HepG2 (cell line): ENCODE results near the gene CD300LG. TPM values are rescaled to one million over a fixed set of nuclear protein-coding genes. Genes with fewer than 3 reads are reported as not detected.

Experiments used
- ATRX ChIP-seq: sonication (generic); formaldehyde crosslinking; IDR thresholded peaks from 2 replicates; pipeline ENCODE4 v1.4.0; 2020; ENCODE audit warnings: missing genetic modification reagents, borderline replicate concordance
- DBP ChIP-seq: sonication (generic); formaldehyde crosslinking; IDR thresholded peaks from 2 replicates; pipeline ENCODE4 v1.4.0; 2020; ENCODE audit warnings: missing genetic modification reagents; ENCODE audit errors: not compliant biosample characterization
- MXI1 ChIP-seq: IDR thresholded peaks from 3 replicates; pipeline ENCODE4 v1.6.1; 2012; ENCODE audit warnings: low read depth, low read length, inconsistent platforms, borderline replicate concordance
- NFYB ChIP-seq: sonication (generic); formaldehyde crosslinking; IDR thresholded peaks from 2 replicates; pipeline ENCODE4 v1.4.0; 2020; ENCODE audit warnings: missing genetic modification reagents
- NR2F1 ChIP-seq, 2 experiments: fragments of 450-650 bp in 1 of 2; formaldehyde crosslinking in 1 of 2; IDR thresholded peaks; 2 replicates each; pipeline versions ENCODE4 v1.5.0 to v1.6.1; 2016 to 2020; ENCODE audit warnings: mild to moderate bottlenecking in 1 of 2, missing compliant biosample characterization in 1 of 2, missing genetic modification reagents in 1 of 2, moderate library complexity in 1 of 2
- PCBP1 ChIP-seq: fragments of 200-400 bp; formaldehyde crosslinking; IDR thresholded peaks from 2 replicates; pipeline ENCODE4 v1.6.1; 2017; ENCODE audit warnings: mild to moderate bottlenecking, low read depth, low read length, borderline replicate concordance
- PRDM10 ChIP-seq: sonication (generic); formaldehyde crosslinking; IDR thresholded peaks from 2 replicates; pipeline ENCODE4 v1.4.0; 2020; ENCODE audit warnings: low read depth, missing genetic modification reagents
- SOX5 ChIP-seq: IDR thresholded peaks from 2 replicates; pipeline ENCODE4 v1.6.1; 2016; ENCODE audit warnings: borderline replicate concordance
- STAG1 ChIP-seq: sonication (generic); formaldehyde crosslinking; IDR thresholded peaks from 2 replicates; pipeline ENCODE4 v1.4.0; 2020; ENCODE audit warnings: missing genetic modification reagents
- TCF7L2 ChIP-seq: IDR thresholded peaks from 2 replicates; pipeline ENCODE4 v1.6.1; 2011; ENCODE audit warnings: mild to moderate bottlenecking, low read depth, low read length, moderate library complexity
- ZBTB49 ChIP-seq: sonication (generic); formaldehyde crosslinking; IDR thresholded peaks from 2 replicates; pipeline ENCODE4 v1.4.0; 2020; ENCODE audit warnings: missing genetic modification reagents, borderline replicate concordance
- ZMYM4 ChIP-seq: sonication (generic); formaldehyde crosslinking; IDR thresholded peaks from 2 replicates; pipeline ENCODE4 v1.8.1; 2023; ENCODE audit warnings: mild to moderate bottlenecking, missing genetic modification reagents
- ZNF30 ChIP-seq: sonication (generic); formaldehyde crosslinking; IDR thresholded peaks from 2 replicates; pipeline ENCODE4 v1.5.0; 2020; ENCODE audit warnings: mild to moderate bottlenecking, missing genetic modification reagents
- ZNF331 ChIP-seq: sonication (generic); formaldehyde crosslinking; IDR thresholded peaks from 2 replicates; pipeline ENCODE4 v1.4.0; 2020; ENCODE audit warnings: missing genetic modification reagents
- ZNF343 ChIP-seq: sonication (generic); formaldehyde crosslinking; IDR thresholded peaks from 2 replicates; pipeline ENCODE4 v1.4.0; 2020; ENCODE audit warnings: mild to moderate bottlenecking, missing genetic modification reagents
- ZNF350 ChIP-seq: sonication (generic); formaldehyde crosslinking; IDR thresholded peaks from 2 replicates; pipeline ENCODE4 v1.4.0; 2020; ENCODE audit warnings: mild to moderate bottlenecking, low read depth, missing genetic modification reagents, borderline replicate concordance
- ZNF652 ChIP-seq: IDR thresholded peaks from 2 replicates; pipeline ENCODE4 v1.6.1; 2016; ENCODE audit warnings: low read depth, borderline replicate concordance
- ZNF674 ChIP-seq: sonication (generic); formaldehyde crosslinking; IDR thresholded peaks from 2 replicates; pipeline ENCODE4 v1.5.0; 2020; ENCODE audit warnings: low read depth, mild to moderate bottlenecking, missing genetic modification reagents
- ZNF687 ChIP-seq: sonication (generic); formaldehyde crosslinking; IDR thresholded peaks from 2 replicates; pipeline ENCODE4 v1.5.1; 2020; ENCODE audit warnings: mild to moderate bottlenecking, missing genetic modification reagents, moderate library complexity
- ZNF720 ChIP-seq: sonication (generic); formaldehyde crosslinking; IDR thresholded peaks from 2 replicates; pipeline ENCODE4 v1.4.0; 2020; ENCODE audit warnings: missing genetic modification reagents
- polyA plus RNA-seq, 8 experiments: library from polyadenylated mRNA; depleted of rRNA in 3 of 8; stranded (reverse) in 7 of 8; unstranded in 1 of 8; fragments of >200 nt; fragmentation: Illumina TruSeq in 4 of 8; extraction: Trizol in 4 of 8; gene quantifications; 2 replicates each; pipeline versions ENCODE4 v1.2.1 to v1.2.3, GENCODE V29; 2011 to 2016; ENCODE audit warnings: low read depth in 4 of 8, missing spikeins in 1 of 8, mixed read lengths in 1 of 8; ENCODE audit not compliant: insufficient read depth in 1 of 8
- total RNA-seq, 5 experiments: library from RNA; depleted of rRNA; stranded (reverse); fragments of >200 nt; fragmentation: Illumina TruSeq; extraction: Trizol; gene quantifications; 2 replicates each; pipeline ENCODE4 v1.2.3, GENCODE V29; 2016; ENCODE audit warnings: low read depth in 1 of 5

Gene CD300LG
- total and polyA plus RNA-seq, 2 of the 13 experiments (the other 11 are each of a cell fraction or from before 2014, with no cell fraction given) = not detected

GRCh38 chr17:43846221-43846712 is 709 bp upstream of the CD300LG start (continued):
- TF ChIP-seq ZNF350 (CRISPR knock-in tag) (peak; percentile 70; the same call in 1 of the 2 replicates), ZNF30 (CRISPR knock-in tag) (no peak), ZNF331 (peak; percentile 74), STAG1 (peak; percentile 96), ZMYM4 (CRISPR knock-in tag) (0 out of 2 replicates have a peak, but pooled peaks have one; percentile 19), ZNF343 (CRISPR knock-in tag) (no peak), DBP (no peak), PRDM10 (CRISPR knock-in tag) (no peak), NR2F1 (CRISPR knock-in tag; IDR thresholded peaks at IDR 0.05) (no peak), ATRX (CRISPR knock-in tag) (no peak), ZBTB49 (peak; percentile 40; the same call in 1 of the 2 replicates), NFYB (no peak), TCF7L2 (no peak), MXI1 (no peak), ZNF652 (CRISPR knock-in tag) (0 out of 2 replicates have a peak, but pooled peaks have one; percentile 22), ZNF720 (CRISPR knock-in tag) (no peak), ZNF687 (CRISPR knock-in tag) (peak; percentile 65), SOX5 (CRISPR knock-in tag) (no peak), ZNF674 (no peak), PCBP1 (no peak)
